ENCODE data around the gene VMP1. TPM values are rescaled to one million over a fixed set of nuclear protein-coding genes. Genes with fewer than 3 reads are reported as not detected.

VMP1 gene
- total and polyA plus RNA-seq, 2 of the 13 experiments (the other 11 are each of a cell fraction or from before 2014, with no cell fraction given): 186 to 271 TPM

DNA sequence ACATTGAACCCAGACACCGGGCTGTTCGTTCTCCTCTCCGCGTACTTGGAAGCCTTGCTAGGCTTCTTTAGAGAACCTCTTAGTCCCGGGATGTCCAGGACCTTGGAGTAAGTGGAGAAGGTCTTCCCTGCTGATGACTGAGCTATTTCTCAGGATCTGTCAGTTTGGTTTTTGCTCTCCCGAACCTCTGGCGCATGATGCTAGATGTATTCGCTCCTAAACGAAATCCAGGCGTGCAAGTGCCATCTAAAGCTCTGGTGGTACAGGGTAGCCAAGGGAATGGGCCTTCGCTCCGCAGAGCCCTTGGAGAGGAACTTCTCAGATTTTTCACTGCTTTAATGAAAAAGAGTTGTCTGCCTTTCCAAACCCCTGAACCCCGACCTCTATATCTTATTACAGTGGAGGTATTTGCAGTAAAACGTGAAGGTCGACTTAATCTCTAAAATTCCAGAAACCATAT lies 547 bp downstream of the VMP1 start (continued):
- no peak for TF ChIP-seq ZNF768 (CRISPR knock-in tag; IDR thresholded peaks at IDR 0.05)
- no peak for TF ChIP-seq SRSF4 (IDR thresholded peaks at IDR 0.05; ENCODE audit: low read depth, low read length, poor library complexity, severe bottlenecking)
- TF ChIP-seq, protein P1, sequence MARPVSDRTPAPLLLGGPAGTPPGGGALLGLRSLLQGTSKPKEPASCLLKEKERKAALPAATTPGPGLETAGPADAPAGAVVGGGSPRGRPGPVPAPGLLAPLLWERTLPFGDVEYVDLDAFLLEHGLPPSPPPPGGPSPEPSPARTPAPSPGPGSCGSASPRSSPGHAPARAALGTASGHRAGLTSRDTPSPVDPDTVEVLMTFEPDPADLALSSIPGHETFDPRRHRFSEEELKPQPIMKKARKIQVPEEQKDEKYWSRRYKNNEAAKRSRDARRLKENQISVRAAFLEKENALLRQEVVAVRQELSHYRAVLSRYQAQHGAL (CRISPR knock-in tag; IDR thresholded peaks at IDR 0.05; ENCODE audit: not compliant biosample characterization): peak; percentile 20
- no peak for TF ChIP-seq PRPF4 (IDR thresholded peaks at IDR 0.05; ENCODE audit: low read depth, low read length, poor library complexity, severe bottlenecking)
- TF ChIP-seq ZNF205 (CRISPR knock-in tag; IDR thresholded peaks at IDR 0.05): no peak
- TF ChIP-seq ZNF232 (CRISPR knock-in tag; IDR thresholded peaks at IDR 0.05; ENCODE audit: borderline replicate concordance): 0 out of 2 replicates have a peak, but pooled peaks have one; percentile 4
- TF ChIP-seq, protein P2, sequence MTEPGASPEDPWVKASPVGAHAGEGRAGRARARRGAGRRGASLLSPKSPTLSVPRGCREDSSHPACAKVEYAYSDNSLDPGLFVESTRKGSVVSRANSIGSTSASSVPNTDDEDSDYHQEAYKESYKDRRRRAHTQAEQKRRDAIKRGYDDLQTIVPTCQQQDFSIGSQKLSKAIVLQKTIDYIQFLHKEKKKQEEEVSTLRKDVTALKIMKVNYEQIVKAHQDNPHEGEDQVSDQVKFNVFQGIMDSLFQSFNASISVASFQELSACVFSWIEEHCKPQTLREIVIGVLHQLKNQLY (CRISPR knock-in tag; IDR thresholded peaks at IDR 0.05): no peak
- peak; percentile 92; the same call in 1 of the 2 replicates for TF ChIP-seq ZNF816 (CRISPR knock-in tag; IDR thresholded peaks at IDR 0.05; ENCODE audit: borderline replicate concordance)
- TF ChIP-seq, protein P3, sequence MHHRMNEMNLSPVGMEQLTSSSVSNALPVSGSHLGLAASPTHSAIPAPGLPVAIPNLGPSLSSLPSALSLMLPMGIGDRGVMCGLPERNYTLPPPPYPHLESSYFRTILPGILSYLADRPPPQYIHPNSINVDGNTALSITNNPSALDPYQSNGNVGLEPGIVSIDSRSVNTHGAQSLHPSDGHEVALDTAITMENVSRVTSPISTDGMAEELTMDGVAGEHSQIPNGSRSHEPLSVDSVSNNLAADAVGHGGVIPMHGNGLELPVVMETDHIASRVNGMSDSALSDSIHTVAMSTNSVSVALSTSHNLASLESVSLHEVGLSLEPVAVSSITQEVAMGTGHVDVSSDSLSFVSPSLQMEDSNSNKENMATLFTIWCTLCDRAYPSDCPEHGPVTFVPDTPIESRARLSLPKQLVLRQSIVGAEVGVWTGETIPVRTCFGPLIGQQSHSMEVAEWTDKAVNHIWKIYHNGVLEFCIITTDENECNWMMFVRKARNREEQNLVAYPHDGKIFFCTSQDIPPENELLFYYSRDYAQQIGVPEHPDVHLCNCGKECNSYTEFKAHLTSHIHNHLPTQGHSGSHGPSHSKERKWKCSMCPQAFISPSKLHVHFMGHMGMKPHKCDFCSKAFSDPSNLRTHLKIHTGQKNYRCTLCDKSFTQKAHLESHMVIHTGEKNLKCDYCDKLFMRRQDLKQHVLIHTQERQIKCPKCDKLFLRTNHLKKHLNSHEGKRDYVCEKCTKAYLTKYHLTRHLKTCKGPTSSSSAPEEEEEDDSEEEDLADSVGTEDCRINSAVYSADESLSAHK (CRISPR knock-in tag; IDR thresholded peaks at IDR 0.05; ENCODE audit: borderline replicate concordance): no peak
- TF ChIP-seq, protein P4, sequence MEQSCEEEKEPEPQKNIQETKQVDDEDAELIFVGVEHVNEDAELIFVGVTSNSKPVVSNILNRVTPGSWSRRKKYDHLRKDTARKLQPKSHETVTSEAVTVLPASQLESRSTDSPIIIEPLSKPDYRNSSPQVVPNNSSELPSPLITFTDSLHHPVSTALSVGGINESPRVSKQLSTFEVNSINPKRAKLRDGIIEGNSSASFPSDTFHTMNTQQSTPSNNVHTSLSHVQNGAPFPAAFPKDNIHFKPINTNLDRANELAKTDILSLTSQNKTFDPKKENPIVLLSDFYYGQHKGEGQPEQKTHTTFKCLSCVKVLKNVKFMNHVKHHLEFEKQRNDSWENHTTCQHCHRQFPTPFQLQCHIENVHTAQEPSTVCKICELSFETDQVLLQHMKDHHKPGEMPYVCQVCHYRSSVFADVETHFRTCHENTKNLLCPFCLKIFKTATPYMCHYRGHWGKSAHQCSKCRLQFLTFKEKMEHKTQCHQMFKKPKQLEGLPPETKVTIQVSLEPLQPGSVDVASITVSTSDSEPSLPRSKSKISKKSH (CRISPR knock-in tag; IDR thresholded peaks at IDR 0.05; ENCODE audit: borderline replicate concordance): no peak
- TF ChIP-seq GATA4 (IDR thresholded peaks at IDR 0.05; ENCODE audit: borderline replicate concordance, low read depth): 0 out of 2 replicates have a peak, but pooled peaks have one; percentile 2
- TF ChIP-seq, protein P5, sequence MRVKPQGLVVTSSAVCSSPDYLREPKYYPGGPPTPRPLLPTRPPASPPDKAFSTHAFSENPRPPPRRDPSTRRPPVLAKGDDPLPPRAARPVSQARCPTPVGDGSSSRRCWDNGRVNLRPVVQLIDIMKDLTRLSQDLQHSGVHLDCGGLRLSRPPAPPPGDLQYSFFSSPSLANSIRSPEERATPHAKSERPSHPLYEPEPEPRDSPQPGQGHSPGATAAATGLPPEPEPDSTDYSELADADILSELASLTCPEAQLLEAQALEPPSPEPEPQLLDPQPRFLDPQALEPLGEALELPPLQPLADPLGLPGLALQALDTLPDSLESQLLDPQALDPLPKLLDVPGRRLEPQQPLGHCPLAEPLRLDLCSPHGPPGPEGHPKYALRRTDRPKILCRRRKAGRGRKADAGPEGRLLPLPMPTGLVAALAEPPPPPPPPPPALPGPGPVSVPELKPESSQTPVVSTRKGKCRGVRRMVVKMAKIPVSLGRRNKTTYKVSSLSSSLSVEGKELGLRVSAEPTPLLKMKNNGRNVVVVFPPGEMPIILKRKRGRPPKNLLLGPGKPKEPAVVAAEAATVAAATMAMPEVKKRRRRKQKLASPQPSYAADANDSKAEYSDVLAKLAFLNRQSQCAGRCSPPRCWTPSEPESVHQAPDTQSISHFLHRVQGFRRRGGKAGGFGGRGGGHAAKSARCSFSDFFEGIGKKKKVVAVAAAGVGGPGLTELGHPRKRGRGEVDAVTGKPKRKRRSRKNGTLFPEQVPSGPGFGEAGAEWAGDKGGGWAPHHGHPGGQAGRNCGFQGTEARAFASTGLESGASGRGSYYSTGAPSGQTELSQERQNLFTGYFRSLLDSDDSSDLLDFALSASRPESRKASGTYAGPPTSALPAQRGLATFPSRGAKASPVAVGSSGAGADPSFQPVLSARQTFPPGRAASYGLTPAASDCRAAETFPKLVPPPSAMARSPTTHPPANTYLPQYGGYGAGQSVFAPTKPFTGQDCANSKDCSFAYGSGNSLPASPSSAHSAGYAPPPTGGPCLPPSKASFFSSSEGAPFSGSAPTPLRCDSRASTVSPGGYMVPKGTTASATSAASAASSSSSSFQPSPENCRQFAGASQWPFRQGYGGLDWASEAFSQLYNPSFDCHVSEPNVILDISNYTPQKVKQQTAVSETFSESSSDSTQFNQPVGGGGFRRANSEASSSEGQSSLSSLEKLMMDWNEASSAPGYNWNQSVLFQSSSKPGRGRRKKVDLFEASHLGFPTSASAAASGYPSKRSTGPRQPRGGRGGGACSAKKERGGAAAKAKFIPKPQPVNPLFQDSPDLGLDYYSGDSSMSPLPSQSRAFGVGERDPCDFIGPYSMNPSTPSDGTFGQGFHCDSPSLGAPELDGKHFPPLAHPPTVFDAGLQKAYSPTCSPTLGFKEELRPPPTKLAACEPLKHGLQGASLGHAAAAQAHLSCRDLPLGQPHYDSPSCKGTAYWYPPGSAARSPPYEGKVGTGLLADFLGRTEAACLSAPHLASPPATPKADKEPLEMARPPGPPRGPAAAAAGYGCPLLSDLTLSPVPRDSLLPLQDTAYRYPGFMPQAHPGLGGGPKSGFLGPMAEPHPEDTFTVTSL (CRISPR knock-in tag; IDR thresholded peaks at IDR 0.05; ENCODE audit: borderline replicate concordance): 0 out of 2 replicates have a peak, but pooled peaks have one; percentile 57
- TF ChIP-seq MAZ (IDR thresholded peaks at IDR 0.05; ENCODE audit: borderline replicate concordance, low read depth, low read length): peak; percentile 15; the same call in 1 of the 2 replicates
- TF ChIP-seq MAZ (CRISPR knock-in tag; IDR thresholded peaks at IDR 0.05; ENCODE audit: low read depth): no peak
- no peak for TF ChIP-seq SKI (IDR thresholded peaks at IDR 0.05; ENCODE audit: partially characterized antibody)
- TF ChIP-seq HHEX (CRISPR knock-in tag; IDR thresholded peaks at IDR 0.05): no peak
- no peak for TF ChIP-seq ZFP41 (CRISPR knock-in tag; IDR thresholded peaks at IDR 0.05; ENCODE audit: borderline replicate concordance)
- no peak for TF ChIP-seq FOXM1 (CRISPR knock-in tag; IDR thresholded peaks at IDR 0.05)
- TF ChIP-seq MTF1 (CRISPR knock-in tag; IDR thresholded peaks at IDR 0.05): no peak
